Gastroesophageal sphincter (tissue), 3 donors: Measurements from ENCODE around the gene PSTPIP1.

Source experiments
- CTCF ChIP-seq, 4 experiments: fragments of 200-600 bp in 2 of 4; fragments of 450-650 bp in 2 of 4; sonication (generic) in 1 of 4; IDR thresholded peaks; one replicate each; pipeline ENCODE4 v1.5.1; 2017 to 2019; ENCODE audit warnings: antibody characterized with exemption in 4 of 4, mild to moderate bottlenecking in 2 of 4, moderate library complexity in 2 of 4
- EP300 ChIP-seq: sonication (generic); formaldehyde crosslinking; IDR thresholded peaks from one replicate; pipeline ENCODE4 v1.6.1; 2017; ENCODE audit warnings: antibody characterized with exemption, mild to moderate bottlenecking
- POLR2A ChIP-seq, 2 donors: fragments of 450-650 bp; IDR thresholded peaks; one replicate each; pipeline ENCODE4 v1.6.1; 2017; ENCODE audit warnings: antibody characterized with exemption in 2 of 2, mild to moderate bottlenecking in 2 of 2, moderate library complexity in 1 of 2
- POLR2AphosphoS5 ChIP-seq: sonication (generic); formaldehyde crosslinking; IDR thresholded peaks from one replicate; pipeline ENCODE4 v1.6.1; 2017; ENCODE audit warnings: antibody characterized with exemption

- TF ChIP-seq CTCF (IDR thresholded peaks at IDR 0.05) (no peak), EP300 (no peak), POLR2A (IDR thresholded peaks at IDR 0.05) (no peak), POLR2AphosphoS5 (no peak)
Observed at GRCh38 chr15:77019521-77020331, 24.8 kb downstream of the PSTPIP1 start.
